ENCODE results near the gene UGT1A5.

Gene UGT1A5

DNA sequence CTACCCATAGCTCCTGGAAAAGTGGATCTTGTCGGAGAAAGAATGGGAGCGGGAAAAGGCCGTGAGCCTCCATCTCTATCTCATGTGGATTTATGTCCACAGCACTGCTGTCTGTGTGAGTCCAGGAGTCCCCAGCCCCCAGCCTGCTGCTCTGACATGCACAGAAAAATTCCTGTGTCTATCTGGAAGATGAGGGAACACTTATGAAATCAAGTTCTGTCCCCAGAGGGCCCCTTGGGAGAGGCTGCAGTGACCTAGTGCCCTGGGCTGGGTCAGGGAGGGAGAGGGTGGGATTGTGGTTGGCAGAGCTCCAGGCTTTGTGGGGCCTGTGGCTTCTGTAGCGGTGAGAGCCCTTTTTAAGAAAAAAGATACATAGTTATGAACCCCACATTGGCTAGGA, 104.1 kb downstream of the UGT1A5 start:
- peak in 4 of 42 donors; percentile 4 to 13 (median 8) for DNase-seq
- intact Hi-C loops (cut with DNase I) = no loop called here

DNA sequence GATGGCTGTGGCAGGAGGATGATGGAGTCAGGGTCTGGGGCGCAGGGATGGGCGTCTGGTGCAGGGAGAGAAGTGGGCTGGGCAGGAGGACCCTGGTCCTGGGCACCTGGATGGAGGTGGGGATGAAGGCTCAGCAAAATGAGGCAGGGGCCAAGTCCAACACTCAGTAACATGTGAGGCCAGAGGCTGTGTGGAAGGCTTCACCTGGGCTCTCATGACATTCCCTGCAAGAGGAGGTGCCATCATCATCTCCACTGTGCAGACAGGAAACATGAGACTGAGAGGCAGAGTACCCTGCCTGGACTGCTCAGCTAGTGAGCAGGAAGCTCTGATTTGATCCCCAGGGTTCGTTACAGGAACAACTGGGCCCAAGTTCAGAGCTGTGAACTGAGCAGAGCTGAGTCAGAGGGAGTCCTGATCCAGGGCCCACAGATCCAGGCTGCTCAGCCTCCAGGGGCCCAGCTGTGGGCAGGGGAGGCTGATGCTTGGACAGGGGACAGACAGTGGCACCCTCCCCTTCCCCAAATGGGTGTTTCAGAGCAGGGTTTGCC, 104.7 kb downstream of the UGT1A5 start:
- DNase-seq = peak in 7 of 42 donors; percentile 1 to 16 (median 4)
- intact Hi-C loops (cut with DNase I) = no loop called here

DNA sequence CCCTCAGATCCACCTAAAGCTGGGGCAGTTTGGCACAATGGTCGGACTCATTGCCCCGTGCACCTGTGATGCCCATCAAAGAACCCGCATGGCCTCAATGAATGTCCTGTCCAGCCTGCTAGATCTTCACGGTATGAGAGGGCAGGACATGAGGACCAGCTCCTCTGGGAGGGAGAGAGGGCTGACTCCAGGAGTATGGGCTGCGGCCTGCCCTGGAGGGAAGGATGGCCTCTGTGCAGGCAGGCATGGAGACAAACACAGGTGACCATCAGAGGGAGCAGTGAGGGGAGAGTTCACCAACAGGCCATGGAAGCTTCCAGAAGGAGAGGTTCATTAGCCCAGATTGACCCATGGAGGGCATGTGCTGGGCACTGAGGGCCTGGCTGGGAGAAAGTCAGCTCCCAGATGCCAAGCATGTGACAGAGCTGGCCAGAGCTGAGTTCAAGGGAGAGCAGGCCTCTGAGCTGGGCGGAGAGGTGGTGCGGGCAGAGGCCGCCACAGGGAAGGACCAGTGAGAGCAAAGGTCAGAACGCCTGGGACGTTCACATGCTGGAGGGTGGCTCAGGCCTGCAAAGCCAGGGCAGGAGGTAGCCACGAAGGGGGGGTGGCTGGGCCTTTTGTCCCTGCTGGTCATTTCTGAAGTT, 105.4 kb downstream of the UGT1A5 start:
- peak in 5 of 42 donors; percentile 2 to 23 (median 8) for DNase-seq
- intact Hi-C loops (cut with DNase I) = no loop called here

DNA sequence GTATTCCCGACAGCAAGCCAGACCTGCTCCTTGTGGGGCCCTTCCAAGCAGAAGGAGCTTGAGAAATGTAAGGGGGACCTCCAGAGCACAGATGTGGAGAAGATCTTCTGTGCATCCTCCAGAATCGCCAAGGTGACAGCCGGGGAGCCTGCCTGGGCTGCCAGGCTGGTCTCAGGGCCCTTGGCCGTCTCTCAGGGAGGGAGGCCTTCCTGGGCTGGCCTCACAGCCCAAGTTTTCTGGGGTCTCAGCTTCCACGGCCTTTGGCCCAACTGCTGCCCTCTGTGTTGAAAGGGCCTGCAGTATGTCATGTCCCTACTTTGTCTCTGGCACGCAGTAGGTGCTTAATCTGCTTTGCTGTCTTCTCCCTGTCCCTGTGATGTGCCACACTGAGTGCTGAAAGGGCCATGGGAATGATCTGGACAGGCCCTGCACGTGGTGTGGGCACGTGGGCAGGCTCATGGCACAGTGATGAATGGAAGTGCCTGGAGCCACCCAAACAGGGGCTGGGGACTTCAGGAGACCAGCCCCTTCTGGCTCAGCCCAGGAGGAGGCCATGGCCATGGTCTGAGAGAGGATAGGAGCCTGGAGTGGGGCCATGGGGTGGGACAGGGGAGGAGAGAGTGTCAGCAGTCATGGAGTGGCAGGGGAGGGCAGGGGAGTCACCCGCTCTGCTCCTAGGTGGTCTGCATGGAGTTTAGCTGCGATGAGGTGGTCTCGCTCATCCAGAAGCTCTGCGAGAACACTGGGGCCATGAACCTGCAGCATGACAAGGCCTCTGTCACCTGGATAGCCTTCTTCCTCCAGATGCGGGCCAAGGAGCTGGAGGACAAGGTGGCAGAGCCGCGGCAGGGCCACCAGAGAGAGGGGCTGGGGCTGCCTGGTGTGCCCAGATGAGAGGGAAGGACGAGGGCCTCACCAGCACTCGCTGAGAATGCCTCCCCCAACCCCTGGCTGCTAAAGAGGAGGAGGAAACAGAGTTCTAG, 106.2 kb downstream of the UGT1A5 start:
- intact Hi-C loops (cut with DNase I) = no loop called here
- peak in 6 of 42 donors; percentile 1 to 20 (median 5) for DNase-seq

DNA sequence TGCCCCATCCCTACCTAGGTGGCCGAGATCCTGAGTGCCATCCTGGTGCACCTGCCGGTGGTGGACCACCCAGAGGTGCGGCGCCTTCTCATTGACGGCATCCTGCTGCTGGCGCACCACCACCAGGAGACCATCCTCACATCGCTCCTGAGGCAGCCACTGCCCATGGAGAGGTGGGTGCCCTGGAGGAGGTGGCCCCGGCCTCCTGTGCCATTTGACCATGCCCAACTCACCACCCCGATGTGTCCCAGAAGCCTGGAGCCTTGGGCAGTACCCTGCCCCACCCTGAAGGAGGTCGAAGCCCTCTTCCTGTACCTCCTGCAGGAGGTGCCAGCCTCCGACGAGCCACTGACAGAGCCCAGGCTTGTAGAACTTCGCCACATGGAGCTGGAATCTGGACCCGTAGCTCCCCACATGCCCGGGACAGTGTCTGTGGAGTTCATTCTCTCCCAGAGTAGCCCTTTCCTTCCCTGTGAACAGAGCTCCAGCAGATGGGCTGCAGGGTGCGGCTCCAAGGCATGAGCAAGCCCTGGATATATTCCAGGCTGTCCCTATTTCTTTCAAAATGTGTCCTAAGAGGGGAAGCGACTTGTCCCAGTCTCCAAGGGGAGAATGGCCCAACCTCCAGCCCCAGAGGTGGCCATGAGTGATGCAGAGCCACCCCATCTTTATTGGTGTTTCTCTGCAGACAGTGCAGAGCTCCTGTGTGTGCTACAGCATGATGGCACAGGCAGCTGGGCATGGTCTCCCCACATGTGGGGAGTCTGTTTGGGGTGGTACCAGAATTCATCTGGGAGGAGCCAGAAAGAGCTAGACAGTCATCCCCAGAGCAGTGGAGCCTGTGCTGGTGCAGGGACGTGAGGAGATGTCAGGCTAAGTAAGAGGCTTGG, 107.4 kb downstream of the UGT1A5 start:
- intact Hi-C loops (cut with DNase I) = no loop called here
- peak in 4 of 42 donors; percentile 10 to 29 (median 10) for DNase-seq

DNA sequence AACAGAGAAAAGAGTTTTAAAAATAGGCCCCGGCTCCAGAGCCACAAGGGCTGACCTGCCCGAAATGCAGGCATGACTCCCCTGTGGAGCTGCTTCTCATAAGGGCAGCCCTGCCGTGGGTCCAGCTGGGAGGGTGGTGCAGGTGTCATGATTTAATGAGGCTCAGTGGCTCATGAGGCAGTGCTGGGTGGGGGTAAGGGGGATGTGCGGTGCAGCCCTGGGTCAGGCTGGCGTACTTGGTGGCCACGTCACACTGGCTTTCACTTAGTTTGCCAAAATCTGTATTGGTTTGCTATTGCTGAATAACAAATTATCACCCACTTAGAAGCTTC, 108.0 kb downstream of the UGT1A5 start:
- peak in 4 of 42 donors; percentile 10 to 16 (median 12) for DNase-seq
- intact Hi-C loops (cut with DNase I) = no loop called here

DNA sequence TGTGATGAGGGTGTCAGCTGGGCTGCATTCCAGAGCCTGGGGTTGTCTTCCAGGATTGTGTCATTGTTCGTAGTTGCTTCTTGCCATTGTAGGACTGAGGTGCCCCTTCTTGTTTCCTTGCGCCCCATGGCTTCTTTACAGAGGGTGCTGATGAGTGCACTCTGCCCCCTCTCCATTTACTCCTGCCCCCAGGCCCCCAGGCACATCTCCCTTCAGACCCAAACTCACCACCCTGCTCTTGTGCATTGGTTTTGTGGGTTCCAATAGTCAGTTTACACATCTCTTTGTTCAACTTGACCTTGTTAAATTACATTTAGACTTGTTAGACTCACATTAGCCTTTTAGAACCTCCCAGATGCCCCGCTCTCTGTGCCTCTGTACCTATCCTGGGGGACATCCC, 108.5 kb downstream of the UGT1A5 start:
- intact Hi-C loops (cut with DNase I) = no loop called here

DNA sequence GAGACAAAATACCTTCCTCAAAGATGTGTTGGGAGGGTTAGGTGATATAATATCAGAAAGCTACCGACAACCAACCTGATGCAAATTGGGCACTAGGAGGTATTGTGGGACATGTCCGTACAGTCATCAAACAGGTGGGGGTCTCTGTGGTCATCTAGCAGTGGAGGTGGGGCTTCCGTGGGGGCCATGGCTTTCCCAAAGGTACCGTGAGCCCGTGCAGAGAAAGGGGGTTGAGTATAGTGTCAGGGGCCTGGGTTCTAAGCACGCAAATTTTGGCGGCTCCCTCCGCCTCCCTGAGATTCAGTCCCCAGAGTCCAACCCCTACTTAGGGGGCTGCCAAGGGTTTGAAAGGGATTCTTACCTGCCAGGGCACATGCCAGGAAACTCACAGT, 109.0 kb downstream of the UGT1A5 start:
- peak in 5 of 42 donors; percentile 2 to 21 (median 5) for DNase-seq

More for the DNA sequence above, 108.5 kb downstream of the UGT1A5 start:
- DNase-seq = peak in 3 of 42 donors; percentile 4 to 15 (median 5)

DNA sequence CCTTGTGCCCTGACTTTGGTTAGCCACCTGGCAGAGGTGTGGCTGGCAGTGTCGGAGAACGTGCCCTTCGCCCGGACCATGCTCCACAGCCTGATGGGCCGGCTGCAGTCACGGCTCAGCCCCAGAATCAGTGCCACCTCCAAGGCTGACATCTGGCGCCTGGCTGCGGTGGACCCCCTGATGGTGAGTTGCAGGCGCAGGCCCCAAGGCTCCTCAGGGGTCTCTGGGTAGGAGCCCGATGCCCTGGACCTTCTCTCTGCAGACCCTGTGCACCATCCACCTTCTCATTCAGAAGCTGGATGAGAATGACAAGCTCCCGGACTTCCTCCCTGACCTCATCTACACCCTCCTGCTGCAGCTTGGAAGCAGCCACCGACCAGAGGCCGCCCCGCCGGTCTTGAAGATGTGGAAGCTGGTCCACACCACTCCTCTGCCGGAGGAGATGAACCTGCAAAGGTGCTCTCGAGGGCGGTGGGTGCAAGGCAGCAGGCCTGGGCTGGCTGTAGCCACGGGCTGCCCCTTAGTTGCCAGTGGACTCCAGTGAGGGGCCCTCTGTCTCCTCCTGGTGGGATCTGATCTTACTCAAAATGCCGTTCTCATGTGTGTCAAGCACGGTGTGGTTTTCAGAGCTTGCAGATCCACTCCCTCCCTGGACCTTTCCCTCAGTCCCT, 109.5 kb downstream of the UGT1A5 start:
- intact Hi-C loops (cut with DNase I) = no loop called here
- peak in 8 of 42 donors; percentile 1 to 26 (median 10) for DNase-seq

More for the DNA sequence above, 109.0 kb downstream of the UGT1A5 start:
- intact Hi-C loops (cut with DNase I) = no loop called here
